Lower leg skin (tissue), 4 donors: Measurements from ENCODE around the gene UGT3A2. TPM values are rescaled to one million over a fixed set of nuclear protein-coding genes. Genes with fewer than 3 reads are reported as not detected.

Source experiments
- DNase-seq, 2 donors: peaks; one replicate each; pipeline ENCODE4 v3.0.0-alpha.2; 2019; ENCODE audit warnings: low spot score in 2 of 2
- H3K4me3 ChIP-seq: fragments of 200-600 bp; sonication (generic); 2 replicates; pipeline ENCODE4 v1.5.1; 2017; ENCODE audit warnings: mild to moderate bottlenecking, low read depth; ENCODE audit not compliant: poor library complexity, severe bottlenecking
- POLR2A ChIP-seq, 2 donors: fragments of 450-650 bp; IDR thresholded peaks; one replicate each; pipeline ENCODE4 v1.6.1; 2016 to 2017; ENCODE audit warnings: antibody characterized with exemption in 2 of 2, mild to moderate bottlenecking in 1 of 2, moderate library complexity in 1 of 2
- WGBS, 2 donors: methylation state at CpG; one replicate each; pipeline ENCODE4 v1.1.5; 2018; 5-methylcytosine and 5-hydroxymethylcytosine counted together
- intact Hi-C: fragments of 100-400 bp; cut with DNase I; formaldehyde crosslinking; loops from one replicate; pipeline ENCODE4 v1.15.0; 2023; ENCODE audit warnings: low total_unique reads
- total RNA-seq, 4 donors: library from RNA; depleted of rRNA; stranded (reverse); fragments of >200 nt; gene quantifications; one replicate each; pipeline ENCODE4 v1.1.0, GENCODE V29; 2016
- TF ChIP-seq, protein P1 (sequence below), 3 donors: fragments of 450-650 bp; IDR thresholded peaks; one replicate each; pipeline ENCODE4 v1.5.1; 2016; ENCODE audit warnings: antibody characterized with exemption in 3 of 3, mild to moderate bottlenecking in 3 of 3, moderate library complexity in 2 of 3

UGT3A2 gene
- total RNA-seq, 4 donors from 2014 or later: 3.1 to 38.2 (median 7.7) TPM

DNA sequence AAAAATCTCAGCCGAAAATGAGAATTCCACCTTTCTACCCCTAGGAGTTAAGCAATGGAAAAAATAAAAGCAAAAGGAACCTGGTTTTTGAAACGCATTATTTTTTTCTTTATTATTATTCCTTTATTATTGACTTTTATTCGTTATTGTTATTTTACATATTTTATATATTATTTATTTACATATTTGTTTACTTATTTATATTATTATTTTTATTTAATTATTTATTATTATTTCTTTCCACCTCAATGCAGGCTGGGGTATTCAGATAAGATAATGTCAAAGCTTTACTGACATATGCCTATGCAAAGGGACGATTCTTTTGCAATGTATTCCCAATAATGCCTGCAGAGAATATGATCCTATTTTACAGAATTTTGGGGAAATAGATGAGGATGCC, 16.7 kb downstream of the UGT3A2 start:
- DNase-seq: no peak
- 83 to 85% methylated on average over 4 of the region's 4 CpGs for WGBS, 2 donors
- intact Hi-C loops: no loop called here
- no peak overlapping the region for H3K4me3 ChIP-seq
- no peak for TF ChIP-seq POLR2A (IDR thresholded peaks at IDR 0.05)
- TF ChIP-seq, protein P1, sequence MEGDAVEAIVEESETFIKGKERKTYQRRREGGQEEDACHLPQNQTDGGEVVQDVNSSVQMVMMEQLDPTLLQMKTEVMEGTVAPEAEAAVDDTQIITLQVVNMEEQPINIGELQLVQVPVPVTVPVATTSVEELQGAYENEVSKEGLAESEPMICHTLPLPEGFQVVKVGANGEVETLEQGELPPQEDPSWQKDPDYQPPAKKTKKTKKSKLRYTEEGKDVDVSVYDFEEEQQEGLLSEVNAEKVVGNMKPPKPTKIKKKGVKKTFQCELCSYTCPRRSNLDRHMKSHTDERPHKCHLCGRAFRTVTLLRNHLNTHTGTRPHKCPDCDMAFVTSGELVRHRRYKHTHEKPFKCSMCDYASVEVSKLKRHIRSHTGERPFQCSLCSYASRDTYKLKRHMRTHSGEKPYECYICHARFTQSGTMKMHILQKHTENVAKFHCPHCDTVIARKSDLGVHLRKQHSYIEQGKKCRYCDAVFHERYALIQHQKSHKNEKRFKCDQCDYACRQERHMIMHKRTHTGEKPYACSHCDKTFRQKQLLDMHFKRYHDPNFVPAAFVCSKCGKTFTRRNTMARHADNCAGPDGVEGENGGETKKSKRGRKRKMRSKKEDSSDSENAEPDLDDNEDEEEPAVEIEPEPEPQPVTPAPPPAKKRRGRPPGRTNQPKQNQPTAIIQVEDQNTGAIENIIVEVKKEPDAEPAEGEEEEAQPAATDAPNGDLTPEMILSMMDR (IDR thresholded peaks at IDR 0.05): no peak

DNA sequence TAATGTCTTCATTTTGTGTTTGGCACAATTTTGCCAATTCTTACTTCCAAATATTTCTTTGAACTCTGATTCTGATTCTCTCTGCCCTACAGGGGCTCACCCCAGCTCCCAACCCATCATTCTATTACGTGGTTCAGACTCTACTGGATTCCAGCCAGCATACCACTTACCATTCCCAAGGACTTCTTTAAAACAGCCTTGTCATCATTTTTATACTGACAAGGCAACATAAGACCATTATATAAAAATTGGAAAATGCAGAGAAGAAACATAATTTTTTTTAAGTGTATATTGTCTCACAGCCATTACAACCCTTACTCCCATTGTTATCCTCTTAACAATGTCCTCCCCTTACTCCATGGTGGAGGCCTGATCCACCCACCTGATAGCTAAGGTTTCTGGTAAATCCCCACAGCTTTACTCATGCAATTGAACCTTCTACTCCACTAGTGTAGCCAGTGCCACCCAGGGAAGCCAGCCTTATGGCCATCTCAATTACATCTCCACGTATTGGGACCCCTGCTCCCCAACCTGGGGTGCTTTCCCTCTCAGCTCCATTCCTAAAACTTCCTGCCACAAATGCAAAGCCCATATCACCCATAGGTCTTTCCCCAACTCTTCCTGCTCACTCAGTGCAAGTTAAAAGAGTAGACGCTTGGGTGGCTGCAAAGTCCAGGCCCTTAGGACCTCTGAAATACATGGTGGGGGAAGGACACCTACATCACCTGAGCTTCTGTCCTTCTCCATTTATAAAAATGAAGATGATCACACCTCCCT, 19.1 kb downstream of the UGT3A2 start:
- H3K4me3 ChIP-seq: no peak overlapping the region
- intact Hi-C loops: no loop called here
- DNase-seq: no peak
- TF ChIP-seq, protein P1 (IDR thresholded peaks at IDR 0.05): no peak
- TF ChIP-seq POLR2A (IDR thresholded peaks at IDR 0.05): no peak
- WGBS, 2 donors: 77 to 80% methylated on average over 3 of the region's 3 CpGs

- TF ChIP-seq POLR2A (IDR thresholded peaks at IDR 0.05): no peak
- TF ChIP-seq, protein P1 (IDR thresholded peaks at IDR 0.05): no peak
- no peak overlapping the region for H3K4me3 ChIP-seq
- DNase-seq: no peak
- WGBS, 2 donors: 48 to 60% methylated on average over 3 of the region's 3 CpGs
- intact Hi-C loops: no loop called here
Measured at GRCh38 chr5:36045895-36046294, 20.8 kb downstream of the UGT3A2 start.

DNA sequence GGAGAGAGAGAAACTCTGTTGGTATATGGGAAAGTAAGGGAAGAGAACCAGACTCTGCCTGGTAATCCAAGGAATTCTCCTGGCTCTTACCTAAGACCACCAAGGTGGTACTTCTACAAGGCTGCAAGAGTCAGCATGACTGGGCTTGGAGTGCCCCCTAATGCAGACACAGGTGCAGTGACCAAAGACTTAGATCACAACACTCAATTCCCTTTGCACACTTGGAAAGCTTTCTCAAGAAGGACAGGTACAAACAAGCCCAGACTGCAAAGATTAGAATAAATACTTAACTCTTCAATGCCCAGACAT, 25.2 kb downstream of the UGT3A2 start:
- intact Hi-C loops: no loop called here
- H3K4me3 ChIP-seq: no peak overlapping the region
- DNase-seq: no peak
- TF ChIP-seq POLR2A (IDR thresholded peaks at IDR 0.05): no peak
- TF ChIP-seq, protein P1 (IDR thresholded peaks at IDR 0.05): no peak

GRCh38 chr5:36040651-36041536, 25.8 kb downstream of the UGT3A2 start:
- intact Hi-C loops: no loop called here
- no peak overlapping the region for H3K4me3 ChIP-seq
- no peak for TF ChIP-seq POLR2A (IDR thresholded peaks at IDR 0.05)
- TF ChIP-seq, protein P1 (IDR thresholded peaks at IDR 0.05): no peak
- DNase-seq: no peak
- WGBS, 2 donors: 82 to 83% methylated on average over 3 of the region's 3 CpGs
